Lung (tissue), 12 donors: ENCODE results near the gene SERINC4. TPM values are rescaled to one million over a fixed set of nuclear protein-coding genes. Genes with fewer than 3 reads are reported as not detected.

Experiments used
- ATAC-seq: fragments of 200-7000 bp; cut with Tn5 transposase; one replicate; pipeline ENCODE4 v1.9.1; 2020; ENCODE audit warnings: moderate number of reproducible peaks; ENCODE audit not compliant: insufficient read depth, low FRiP score
- DNase-seq, 3 donors: peaks; one replicate each; pipeline ENCODE4 v3.0.0-alpha.2; 2013 to 2017
- H3K27ac ChIP-seq, 2 donors: one replicate each; pipeline ENCODE4 v1.5.1; 2013; ENCODE audit warnings: mild to moderate bottlenecking in 2 of 2, moderate library complexity in 2 of 2, control low read depth in 1 of 2, inconsistent platforms in 1 of 2, low read depth in 1 of 2, low read length in 1 of 2
- H3K27me3 ChIP-seq, 3 donors: one replicate each; pipeline ENCODE4 v1.5.1; 2013; ENCODE audit warnings: low read length in 2 of 3; ENCODE audit not compliant: control insufficient read depth in 3 of 3, insufficient read depth in 3 of 3
- H3K36me3 ChIP-seq, 4 donors: one replicate each; pipeline ENCODE4 v1.5.1; 2013; ENCODE audit warnings: low read length in 4 of 4, mild to moderate bottlenecking in 1 of 4, moderate library complexity in 1 of 4; ENCODE audit not compliant: control insufficient read depth in 4 of 4, insufficient read depth in 4 of 4
- H3K4me1 ChIP-seq, 5 donors: one replicate each; pipeline ENCODE4 v1.5.1; 2013; ENCODE audit warnings: low read length in 5 of 5, mild to moderate bottlenecking in 2 of 5, moderate library complexity in 1 of 5; ENCODE audit not compliant: control insufficient read depth in 5 of 5, insufficient read depth in 5 of 5
- H3K4me3 ChIP-seq: one replicate; pipeline ENCODE4 v1.5.1; 2013; ENCODE audit warnings: mild to moderate bottlenecking, control low read depth, moderate library complexity
- H3K9ac ChIP-seq, 2 donors: one replicate each; pipeline ENCODE4 v1.5.1; 2013; ENCODE audit warnings: low read length in 2 of 2, control low read depth in 1 of 2; ENCODE audit not compliant: insufficient read depth in 1 of 2
- H3K9me3 ChIP-seq, 4 donors: one replicate each; pipeline ENCODE4 v1.5.1; 2013; ENCODE audit warnings: low read length in 3 of 4, mild to moderate bottlenecking in 1 of 4, moderate library complexity in 1 of 4; ENCODE audit not compliant: control insufficient read depth in 4 of 4, insufficient read depth in 3 of 4
- WGBS, 2 donors: extraction: QIAGEN DNeasy Blood & Tissue Kit; methylation state at CpG; one replicate each; pipeline ENCODE4 v1.1.7; 2013; 5-methylcytosine and 5-hydroxymethylcytosine counted together
- polyA plus RNA-seq, 2 donors: library from polyadenylated mRNA; stranded (reverse); fragments of 200-250 nt; gene quantifications; one replicate each; pipeline ENCODE4 v1.2.1, GENCODE V29; 2013
- total RNA-seq, 2 donors: library from RNA; depleted of rRNA in 1 of 2; stranded (reverse); fragments of >200 nt in 1 of 2; gene quantifications; one replicate each; pipeline ENCODE4 v1.2.1, GENCODE V29; 2014 to 2021
- TF ChIP-seq, protein P1 (sequence below): IDR thresholded peaks from 2 replicates; pipeline ENCODE4 v1.5.1; 2012; ENCODE audit warnings: mild to moderate bottlenecking; ENCODE audit errors: control extremely low read depth, extremely low read depth
- donor health status: control.
- donor health status: control.
- donor health status: Bipolar disorder and iron deficiency.
- donor health status: healthy.
- donor health status: DM: yes; HTN: yes; CAD: no.

SERINC4 gene
- total and polyA plus RNA-seq, 4 donors = 0.18 to 0.46 (median 0.24) TPM; not detected in 1

DNA sequence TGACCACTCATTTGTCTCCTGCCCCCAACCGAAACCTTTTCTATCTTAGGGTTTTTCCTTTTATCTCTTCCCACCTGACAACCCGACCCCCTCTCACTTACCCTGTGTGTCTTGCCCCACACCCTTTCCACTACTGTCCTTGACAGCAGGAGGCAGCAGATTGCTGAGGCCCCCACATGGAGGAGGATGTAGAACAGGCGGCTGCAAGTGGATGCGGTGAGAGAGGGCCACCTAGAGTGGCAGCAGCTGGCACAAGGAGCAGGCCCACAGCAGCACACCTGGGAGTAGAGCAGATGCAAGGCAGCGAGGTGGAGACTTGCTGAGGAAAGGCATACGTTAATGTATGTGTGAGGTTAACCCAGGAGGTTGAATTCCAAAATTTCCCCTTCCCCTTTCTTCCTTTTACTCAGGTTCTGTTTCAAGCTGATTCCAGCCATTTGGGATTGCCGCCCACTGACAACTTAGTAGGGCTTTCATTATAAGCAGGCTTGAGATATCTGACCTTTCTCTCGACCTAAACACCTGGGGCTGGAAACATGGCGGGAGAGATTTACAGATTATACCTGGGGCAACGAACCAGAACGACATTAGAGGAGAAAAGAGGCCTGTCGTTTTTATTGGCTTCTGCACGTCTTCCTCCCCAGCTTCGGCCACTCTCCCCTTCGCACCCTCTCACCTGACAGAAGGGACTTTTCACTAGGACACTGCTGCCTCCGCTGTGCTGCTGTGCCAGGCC lies 643 bp downstream of the SERINC4 start:
- peak overlapping the region in 1 of 2 donors; percentile 95 for H3K27ac ChIP-seq
- no peak overlapping the region for H3K4me3 ChIP-seq
- H3K9ac ChIP-seq = no peak overlapping the region
- TF ChIP-seq, protein P1, sequence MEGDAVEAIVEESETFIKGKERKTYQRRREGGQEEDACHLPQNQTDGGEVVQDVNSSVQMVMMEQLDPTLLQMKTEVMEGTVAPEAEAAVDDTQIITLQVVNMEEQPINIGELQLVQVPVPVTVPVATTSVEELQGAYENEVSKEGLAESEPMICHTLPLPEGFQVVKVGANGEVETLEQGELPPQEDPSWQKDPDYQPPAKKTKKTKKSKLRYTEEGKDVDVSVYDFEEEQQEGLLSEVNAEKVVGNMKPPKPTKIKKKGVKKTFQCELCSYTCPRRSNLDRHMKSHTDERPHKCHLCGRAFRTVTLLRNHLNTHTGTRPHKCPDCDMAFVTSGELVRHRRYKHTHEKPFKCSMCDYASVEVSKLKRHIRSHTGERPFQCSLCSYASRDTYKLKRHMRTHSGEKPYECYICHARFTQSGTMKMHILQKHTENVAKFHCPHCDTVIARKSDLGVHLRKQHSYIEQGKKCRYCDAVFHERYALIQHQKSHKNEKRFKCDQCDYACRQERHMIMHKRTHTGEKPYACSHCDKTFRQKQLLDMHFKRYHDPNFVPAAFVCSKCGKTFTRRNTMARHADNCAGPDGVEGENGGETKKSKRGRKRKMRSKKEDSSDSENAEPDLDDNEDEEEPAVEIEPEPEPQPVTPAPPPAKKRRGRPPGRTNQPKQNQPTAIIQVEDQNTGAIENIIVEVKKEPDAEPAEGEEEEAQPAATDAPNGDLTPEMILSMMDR = no peak
- no peaks in the 10 kb centered on the region for H3K27me3 ChIP-seq
- H3K9me3 ChIP-seq = no peaks in the 10 kb centered on the region
- DNase-seq (no peak), ATAC-seq (no peak)
- 92 to 93% methylated on average over 16 of the region's 16 CpGs for WGBS, 2 donors
- H3K4me1 ChIP-seq = peaks cover 5 to 27% (median 14%) of the 10 kb centered on the region in 5 donors
- peaks cover 0 to 48% (median 32%) of the 10 kb centered on the region in 4 donors for H3K36me3 ChIP-seq

DNA sequence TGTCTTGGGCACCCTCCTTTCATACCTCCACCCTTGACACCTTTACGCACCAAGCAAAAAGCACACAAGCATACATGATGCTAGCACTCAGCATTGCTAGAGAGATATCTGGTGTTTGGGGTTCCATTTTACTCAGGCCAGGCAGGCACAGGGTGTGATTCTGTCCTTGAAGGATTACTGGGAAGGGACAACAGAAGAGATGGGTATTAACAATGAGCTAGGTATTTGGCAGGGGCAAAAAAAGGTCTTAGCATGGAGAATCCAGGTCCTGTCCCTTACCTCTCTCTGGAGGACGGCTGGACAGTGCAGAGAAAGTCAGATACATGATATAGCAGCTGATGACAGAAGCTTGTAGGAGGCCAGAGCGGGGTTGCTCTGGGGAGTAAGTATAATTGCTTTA lies 3.5 kb downstream of the SERINC4 start:
- no peak overlapping the region for H3K4me3 ChIP-seq
- H3K27ac ChIP-seq = no peak overlapping the region
- H3K36me3 ChIP-seq = peaks cover 0 to 49% (median 32%) of the 10 kb centered on the region in 4 donors
- ATAC-seq = no peak
- no peak overlapping the region for H3K9ac ChIP-seq
- no peaks in the 10 kb centered on the region for H3K27me3 ChIP-seq
- peaks cover 5 to 35% (median 24%) of the 10 kb centered on the region in 5 donors for H3K4me1 ChIP-seq
- WGBS, 2 donors = 93 to 94% methylated on average over 3 of the region's 3 CpGs
- TF ChIP-seq, protein P1 = no peak
- H3K9me3 ChIP-seq = no peaks in the 10 kb centered on the region
- DNase-seq = no peak

DNA sequence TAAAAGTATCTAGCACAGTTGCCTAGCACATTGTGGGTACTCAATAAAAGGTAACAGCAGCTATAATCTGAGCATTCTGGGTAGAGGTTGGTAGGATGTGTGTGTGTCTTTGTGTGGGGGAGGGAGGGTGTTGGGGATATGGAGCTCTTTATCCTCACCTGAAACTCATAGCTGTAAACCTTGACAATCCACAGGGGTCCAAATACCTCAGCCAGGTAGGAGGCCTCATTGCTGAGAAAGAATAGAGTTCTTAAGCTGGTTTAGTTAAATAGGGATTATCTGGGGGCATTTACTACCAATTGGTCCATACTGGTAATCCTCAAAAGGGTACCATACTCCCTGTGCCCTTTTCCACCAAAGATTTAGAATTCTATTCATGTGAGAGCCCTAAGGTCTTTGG lies 4.0 kb downstream of the SERINC4 start:
- Histone ChIP-seq H3K9ac (no peak overlapping the region), H3K27ac (no peak overlapping the region), H3K4me1 (peaks cover 3 to 35% (median 19%) of the 10 kb centered on the region in 5 donors), H3K27me3 (no peaks in the 10 kb centered on the region), H3K4me3 (no peak overlapping the region), H3K36me3 (peaks cover 0 to 49% (median 29%) of the 10 kb centered on the region in 4 donors), H3K9me3 (no peaks in the 10 kb centered on the region)
- TF ChIP-seq, protein P1 = no peak
- DNase-seq (no peak), ATAC-seq (no peak)
